ENCODE data around the gene CCDC192.

DNA sequence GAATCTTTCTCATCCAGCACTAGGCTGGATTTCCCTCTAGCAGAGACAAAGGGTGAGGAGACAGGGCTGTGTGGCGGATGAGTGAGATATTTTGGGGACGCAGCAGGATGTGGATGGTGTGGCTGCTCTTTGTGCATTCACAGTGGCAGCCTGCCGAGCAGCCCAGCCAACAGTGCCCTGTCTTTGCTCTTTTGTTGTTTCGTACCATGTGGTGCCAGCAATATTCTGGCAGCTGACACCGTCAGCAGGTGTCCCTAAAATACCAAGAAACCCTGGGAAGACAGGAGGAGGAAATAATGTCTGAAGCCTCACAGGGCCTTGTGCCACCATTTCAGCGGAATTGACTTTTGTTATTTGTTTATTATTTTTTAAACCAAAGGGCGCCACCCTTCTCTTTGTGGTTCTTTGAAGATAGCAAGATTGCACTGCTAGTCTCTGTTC is 141.4 kb downstream of the CCDC192 start:
- no peak for TF ChIP-seq POLR2A (IDR thresholded peaks at IDR 0.05)
- TF ChIP-seq, protein P1, sequence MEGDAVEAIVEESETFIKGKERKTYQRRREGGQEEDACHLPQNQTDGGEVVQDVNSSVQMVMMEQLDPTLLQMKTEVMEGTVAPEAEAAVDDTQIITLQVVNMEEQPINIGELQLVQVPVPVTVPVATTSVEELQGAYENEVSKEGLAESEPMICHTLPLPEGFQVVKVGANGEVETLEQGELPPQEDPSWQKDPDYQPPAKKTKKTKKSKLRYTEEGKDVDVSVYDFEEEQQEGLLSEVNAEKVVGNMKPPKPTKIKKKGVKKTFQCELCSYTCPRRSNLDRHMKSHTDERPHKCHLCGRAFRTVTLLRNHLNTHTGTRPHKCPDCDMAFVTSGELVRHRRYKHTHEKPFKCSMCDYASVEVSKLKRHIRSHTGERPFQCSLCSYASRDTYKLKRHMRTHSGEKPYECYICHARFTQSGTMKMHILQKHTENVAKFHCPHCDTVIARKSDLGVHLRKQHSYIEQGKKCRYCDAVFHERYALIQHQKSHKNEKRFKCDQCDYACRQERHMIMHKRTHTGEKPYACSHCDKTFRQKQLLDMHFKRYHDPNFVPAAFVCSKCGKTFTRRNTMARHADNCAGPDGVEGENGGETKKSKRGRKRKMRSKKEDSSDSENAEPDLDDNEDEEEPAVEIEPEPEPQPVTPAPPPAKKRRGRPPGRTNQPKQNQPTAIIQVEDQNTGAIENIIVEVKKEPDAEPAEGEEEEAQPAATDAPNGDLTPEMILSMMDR (IDR thresholded peaks at IDR 0.05), result no peak
- no peak for TF ChIP-seq POLR2AphosphoS5 (IDR thresholded peaks at IDR 0.05; ENCODE audit: insufficient read depth in 1 of 2, low read depth in 1 of 2)

Measured in vagina (tissue), 2 donors.